ENCODE measurements around the gene KIAA0319L.
"Not testable (repeated sequence)": the region's sequence is repeated elsewhere in the genome, so short reads cannot be mapped to it uniquely, and the experiment has no call there.

The KIAA0319L gene

GRCh38 chr1:35477870-35478269, 79.3 kb downstream of the KIAA0319L start:
- DNase-seq, result no peak

- DNase-seq, result no peak
Observed at GRCh38 chr1:35475856-35476674, 81.1 kb downstream of the KIAA0319L start.

- DNase-seq, result no peak
Observed at GRCh38 chr1:35475356-35475755, 81.8 kb downstream of the KIAA0319L start.

GRCh38 chr1:35473216-35473615, 84.0 kb downstream of the KIAA0319L start:
- not testable (repeated sequence) for DNase-seq

DNA sequence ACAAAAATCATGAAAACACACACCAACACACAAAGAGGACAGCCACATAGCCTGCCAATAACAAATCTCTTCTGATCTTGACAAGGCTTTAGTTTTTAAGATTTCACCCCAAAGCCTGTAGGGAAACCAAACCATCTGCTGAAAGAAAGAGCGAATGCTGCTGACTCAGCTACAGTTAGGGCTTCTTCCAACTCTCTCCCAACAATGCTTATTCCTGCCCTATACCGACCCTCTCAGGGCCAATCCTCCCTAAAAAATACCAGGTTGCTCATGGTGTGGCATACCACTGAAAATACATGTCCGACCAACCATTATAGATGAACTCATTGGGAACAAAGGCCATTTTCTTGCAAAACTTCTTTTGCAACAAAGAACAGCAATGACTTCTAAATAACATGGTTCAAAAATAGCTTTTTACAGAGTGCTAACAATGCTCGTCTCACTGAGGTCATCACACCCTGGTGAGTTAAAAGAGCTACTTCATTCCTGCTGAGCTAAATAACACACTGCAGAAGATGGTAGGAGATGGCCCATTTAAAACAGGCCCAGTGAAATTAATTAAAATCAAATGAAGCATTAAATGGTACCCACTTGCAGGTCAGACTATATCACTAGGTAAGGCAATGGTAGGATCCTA, 86.1 kb downstream of the KIAA0319L start:
- DNase-seq, result no peak

DNA sequence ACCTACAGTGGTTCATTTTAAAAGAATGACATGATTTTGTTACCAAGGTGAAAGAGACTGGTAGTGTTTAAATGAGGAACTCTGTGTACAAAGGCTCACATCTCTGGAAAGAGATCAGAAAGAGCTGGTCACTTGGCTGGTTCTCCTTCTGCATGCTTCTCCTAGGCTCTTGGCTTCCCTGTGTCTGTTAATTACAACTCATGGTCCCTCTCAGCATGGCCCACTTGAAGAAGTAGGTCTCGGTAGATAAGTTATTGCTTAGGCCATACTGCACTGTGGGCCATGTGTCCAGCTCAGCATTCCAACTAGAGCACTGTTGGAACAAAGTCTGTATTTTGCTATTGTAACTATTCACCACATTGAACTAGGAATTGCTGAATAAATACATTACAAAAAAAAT, 91.1 kb downstream of the KIAA0319L start:
- DNase-seq, result no peak

- not testable (repeated sequence) for DNase-seq
Observed at GRCh38 chr1:35463749-35464148, 93.5 kb downstream of the KIAA0319L start.

- no peak for DNase-seq
Observed at GRCh38 chr1:35463232-35463631, 94.0 kb downstream of the KIAA0319L start.

- DNase-seq, result no peak
Observed at GRCh38 chr1:35461966-35462651, 95.1 kb downstream of the KIAA0319L start.

- no peak for DNase-seq
Observed at GRCh38 chr1:35460796-35461195, 96.4 kb downstream of the KIAA0319L start.

- no peak for DNase-seq
Observed at GRCh38 chr1:35454616-35455015, 102.6 kb downstream of the KIAA0319L start.

DNA sequence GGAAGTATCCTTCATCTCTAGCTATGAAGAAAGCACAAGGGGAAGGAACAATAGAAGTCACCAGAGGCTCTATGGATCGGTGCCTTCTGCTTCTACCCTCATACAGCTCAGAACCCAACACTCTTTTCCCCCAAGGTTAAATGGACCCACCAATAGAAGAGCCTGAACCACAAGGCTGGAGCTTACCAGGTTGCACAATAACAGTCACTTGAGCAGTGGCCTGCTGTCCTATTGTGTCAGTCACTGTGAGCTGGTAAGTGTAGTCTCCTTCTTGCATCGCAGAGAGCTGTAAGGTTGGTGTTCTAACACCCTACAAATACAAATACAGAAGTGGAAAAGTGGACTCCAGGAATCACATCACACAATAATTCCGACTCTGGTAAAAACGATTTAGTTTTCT, 103.0 kb downstream of the KIAA0319L start:
- no peak for DNase-seq

DNA sequence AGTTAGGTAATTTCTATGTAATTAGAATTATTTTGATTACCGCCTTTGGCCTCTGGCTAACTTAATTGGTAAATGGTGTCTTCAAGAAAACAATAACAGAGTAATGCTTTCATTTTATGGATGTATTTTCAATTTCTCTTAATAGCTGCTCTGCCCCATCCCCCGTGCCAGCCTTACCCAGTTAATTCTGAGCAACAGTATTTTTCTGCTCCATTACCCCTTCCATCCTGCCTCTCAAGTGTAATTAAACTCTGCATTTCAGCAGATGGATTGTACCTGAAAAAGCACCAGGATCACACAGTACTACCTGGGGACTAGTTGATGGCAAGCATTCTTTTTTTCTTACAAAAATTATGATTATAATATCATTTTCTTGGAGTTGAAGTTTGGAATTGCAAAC, 104.2 kb downstream of the KIAA0319L start:
- DNase-seq, result no peak

GRCh38 chr1:35452106-35452774, 105.0 kb downstream of the KIAA0319L start:
- DNase-seq, result no peak

DNA sequence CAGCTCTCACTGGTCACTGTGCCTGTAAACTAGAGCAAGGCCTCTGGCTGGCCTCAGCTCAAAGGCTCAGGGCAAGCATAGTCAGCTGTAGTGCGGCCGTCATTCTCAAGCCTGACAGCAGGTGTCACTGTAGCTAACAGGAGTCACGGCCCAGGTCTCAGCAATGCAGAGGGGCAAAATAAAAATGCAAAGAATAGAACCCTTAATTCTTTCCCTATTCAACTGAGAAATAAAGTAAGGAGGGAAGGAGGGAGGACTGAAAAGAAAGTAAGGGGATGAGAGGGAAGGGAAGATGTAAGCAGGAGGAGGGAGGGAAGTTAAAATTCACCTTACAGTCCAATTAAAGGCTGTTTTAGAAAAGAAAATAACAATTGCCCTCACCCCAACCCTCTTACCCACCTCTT, 106.1 kb downstream of the KIAA0319L start:
- peak; percentile 37 for DNase-seq

DNA sequence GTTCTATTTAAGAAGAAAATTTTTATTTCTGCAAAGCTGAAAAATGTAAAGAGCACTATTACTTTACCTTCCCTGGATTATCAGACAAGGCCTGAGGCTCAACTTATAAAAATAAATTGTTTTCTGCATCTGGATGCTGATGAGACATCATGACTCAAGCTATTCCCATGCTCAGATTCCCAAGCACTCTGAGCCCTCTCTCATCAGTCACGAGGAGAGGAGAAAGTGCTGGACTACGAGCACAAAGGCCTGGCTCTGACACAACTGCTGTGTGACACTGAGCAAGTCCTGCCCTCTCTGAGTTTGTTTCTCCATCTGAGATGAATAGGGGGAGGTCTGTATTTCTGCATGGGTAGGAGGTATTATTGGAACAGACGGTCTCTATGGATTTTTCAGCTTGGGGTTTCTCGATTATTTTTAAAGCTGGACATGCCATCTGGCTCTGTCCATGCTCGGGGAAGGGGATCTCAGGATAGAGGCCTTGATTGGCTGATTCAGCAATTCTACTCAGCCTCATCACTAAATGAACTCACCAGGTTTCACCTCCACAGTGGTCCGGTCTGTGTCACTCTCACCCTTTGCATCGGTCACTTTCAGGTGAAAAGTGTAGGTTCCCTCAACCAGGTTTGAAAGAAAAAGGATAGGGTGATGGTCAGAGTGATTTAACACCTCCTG, 107.7 kb downstream of the KIAA0319L start:
- no peak for DNase-seq

- no peak for DNase-seq
Observed at GRCh38 chr1:35448344-35448801, 108.8 kb downstream of the KIAA0319L start.

GRCh38 chr1:35447278-35447677, 109.9 kb downstream of the KIAA0319L start:
- DNase-seq, result no peak

DNA sequence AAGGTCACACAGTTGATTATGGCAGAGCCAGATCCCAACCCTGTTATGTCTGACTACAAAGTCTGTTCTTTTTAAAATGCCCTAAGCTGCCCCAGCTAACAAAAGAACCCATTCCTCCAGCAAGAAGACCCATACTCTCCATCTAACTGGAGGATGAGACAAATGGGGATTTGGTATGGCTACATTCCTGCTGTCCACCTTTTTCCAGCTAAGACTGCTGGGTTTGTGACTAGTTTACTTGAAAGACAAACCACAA, 112.8 kb downstream of the KIAA0319L start:
- DNase-seq, result no peak

GRCh38 chr1:35443768-35444518, 113.3 kb downstream of the KIAA0319L start:
- DNase-seq, result no peak

GRCh38 chr1:35442734-35443133, 114.5 kb downstream of the KIAA0319L start:
- DNase-seq, result no peak

GRCh38 chr1:35441926-35442579, 115.2 kb downstream of the KIAA0319L start:
- DNase-seq, result no peak

Measured in NCI-H146 (cell line).